GM10847 (cell line): ENCODE results near the gene CA6.

Experiments
- POLR2A ChIP-seq: IDR thresholded peaks from 2 replicates; pipeline ENCODE4 v1.6.1; 2011; ENCODE audit not compliant: insufficient read length; ENCODE audit errors: extremely low read depth

CA6 gene

GRCh38 chr1:8962812-8963530, 17.3 kb downstream of the CA6 start:
- TF ChIP-seq POLR2A: no peak

- no peak for TF ChIP-seq POLR2A
These were observed 18.3 kb downstream of the CA6 start for GRCh38 chr1:8963963-8964362.

GRCh38 chr1:8965121-8965820, 19.6 kb downstream of the CA6 start:
- TF ChIP-seq POLR2A: no peak

GRCh38 chr1:8966606-8967005, 20.9 kb downstream of the CA6 start:
- TF ChIP-seq POLR2A: no peak

GRCh38 chr1:8969937-8970336, 24.3 kb downstream of the CA6 start:
- no peak for TF ChIP-seq POLR2A

- TF ChIP-seq POLR2A: no peak
These were observed 25.2 kb downstream of the CA6 start for GRCh38 chr1:8970870-8971337.

DNA sequence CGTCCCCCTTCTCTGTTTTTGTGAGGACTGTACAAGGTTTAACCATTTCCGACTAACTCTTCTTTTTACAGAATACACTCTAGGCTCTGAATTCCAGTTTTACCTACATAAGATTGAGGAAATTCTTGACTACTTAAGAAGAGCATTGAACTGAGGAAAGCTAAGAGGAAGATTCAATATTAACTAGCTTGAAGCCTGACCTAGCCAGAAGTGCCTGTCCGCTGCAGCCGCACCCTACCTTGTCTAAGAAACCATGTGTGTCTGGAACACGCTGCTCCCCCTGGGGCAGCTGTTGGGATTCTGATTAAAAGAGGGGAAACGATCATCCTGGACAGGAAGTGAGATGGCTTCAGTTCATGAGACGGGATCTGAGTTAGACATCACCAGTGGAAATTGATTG, 28.9 kb downstream of the CA6 start:
- no peak for TF ChIP-seq POLR2A

- no peak for TF ChIP-seq POLR2A
These were observed 30.7 kb downstream of the CA6 start for GRCh38 chr1:8976338-8976737.

DNA sequence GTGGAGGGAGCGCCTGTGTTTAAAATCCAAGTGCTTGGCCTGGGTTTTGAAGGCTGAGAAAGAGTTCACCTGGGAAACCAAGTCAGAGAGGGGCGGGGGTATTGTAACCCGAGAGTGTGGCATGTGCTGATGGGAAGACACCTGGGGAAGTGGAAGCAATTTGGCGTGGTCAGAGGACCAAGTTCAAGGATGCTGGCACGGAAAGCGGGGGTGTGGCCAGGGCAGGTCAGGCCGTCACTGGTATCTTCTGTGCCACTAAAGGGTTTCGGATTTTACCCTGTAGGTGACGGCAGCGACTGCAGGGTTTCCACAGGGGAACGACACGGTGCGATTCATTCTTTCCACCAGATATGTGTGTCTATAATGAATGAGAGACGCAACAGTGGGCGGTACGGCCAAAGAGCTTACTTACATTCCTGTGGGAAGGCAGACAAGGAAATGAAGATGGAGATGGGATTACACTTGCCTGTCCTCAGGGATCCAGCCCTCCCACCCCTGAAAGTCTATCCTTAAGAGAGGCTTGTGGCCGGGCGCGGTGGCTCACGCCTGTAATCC, 31.3 kb downstream of the CA6 start:
- TF ChIP-seq POLR2A: no peak

DNA sequence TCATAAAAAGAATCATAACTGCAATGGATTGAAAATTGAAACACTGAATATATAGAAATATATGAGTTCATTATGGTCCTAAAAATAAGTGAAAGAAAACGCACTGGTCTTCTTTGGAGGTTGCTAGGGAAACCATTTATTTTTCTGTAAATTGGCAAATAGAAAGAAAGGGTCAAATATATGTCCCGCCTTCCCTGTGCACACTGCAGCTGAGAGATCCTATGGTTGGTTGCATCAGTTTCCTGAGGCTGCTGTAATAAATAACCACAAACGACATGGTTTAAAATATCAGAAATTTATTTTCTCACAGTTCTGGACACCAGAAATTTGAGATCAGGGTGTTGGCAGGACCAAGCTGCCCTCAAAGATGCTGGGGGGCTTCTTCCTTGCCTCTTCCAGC, 35.0 kb downstream of the CA6 start:
- TF ChIP-seq POLR2A: no peak

- no peak for TF ChIP-seq POLR2A
These were observed 35.5 kb downstream of the CA6 start for GRCh38 chr1:8981169-8981568.

- no peak for TF ChIP-seq POLR2A
These were observed 38.5 kb downstream of the CA6 start for GRCh38 chr1:8984203-8984602.

- TF ChIP-seq POLR2A: no peak
These were observed 39.3 kb downstream of the CA6 start for GRCh38 chr1:8984990-8985389.

DNA sequence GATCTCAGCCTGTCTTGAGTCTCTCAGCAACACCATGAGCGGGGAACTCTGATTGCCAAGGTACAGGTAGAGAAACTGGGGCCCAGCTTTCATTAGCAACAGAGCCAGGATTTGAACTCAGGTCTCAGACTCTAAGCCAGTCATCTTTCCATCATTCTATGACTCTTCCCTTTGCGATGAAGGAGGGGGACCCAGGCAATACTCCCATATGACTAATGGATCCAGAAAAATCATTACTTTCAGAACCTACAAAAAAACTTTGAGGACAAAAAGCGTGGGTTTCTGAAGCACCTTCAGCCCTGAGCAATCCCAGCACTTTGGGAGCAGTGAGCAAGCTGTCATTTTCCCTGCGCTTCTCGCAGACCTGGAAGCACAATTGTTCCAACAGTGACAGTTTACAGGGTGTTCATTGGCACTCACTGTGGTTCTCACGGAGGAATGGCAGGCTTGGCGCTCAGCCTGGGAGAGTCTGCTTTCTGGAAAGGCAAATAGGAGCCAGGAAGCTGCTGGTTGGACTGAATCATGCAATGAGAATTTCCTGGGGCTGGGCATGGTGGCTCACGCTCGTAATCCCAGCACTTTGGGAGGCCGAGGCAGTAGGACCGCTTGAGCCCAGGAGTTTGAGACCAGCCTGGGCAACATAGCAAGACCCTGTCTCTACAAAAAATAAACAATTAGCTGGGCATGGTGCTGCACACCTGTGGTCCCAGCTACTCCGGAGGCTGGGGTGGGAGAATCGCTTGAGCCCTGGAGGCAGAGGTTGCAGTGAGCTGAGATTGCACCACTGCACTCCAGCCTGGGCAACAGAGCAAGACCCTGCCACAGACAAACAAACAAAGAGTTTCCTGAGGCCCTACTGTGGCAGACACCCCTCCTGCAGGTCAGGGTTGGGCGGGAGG, 40.5 kb downstream of the CA6 start:
- TF ChIP-seq POLR2A: no peak

- TF ChIP-seq POLR2A: no peak
These were observed 41.1 kb downstream of the CA6 start for GRCh38 chr1:8986814-8987190.
